NB4 (cell line): ENCODE results near the gene RASSF7.

Experiments
- POLR2A ChIP-seq: IDR thresholded peaks from 2 replicates; pipeline ENCODE4 v1.6.1; 2011; ENCODE audit warnings: mild to moderate bottlenecking; ENCODE audit not compliant: insufficient read length; ENCODE audit errors: extremely low read depth
- TF ChIP-seq, protein P1 (sequence below): IDR thresholded peaks from one replicate; pipeline ENCODE4 v1.5.1; 2012; ENCODE audit warnings: low read depth, low read length
- TF ChIP-seq, protein P2 (sequence below): IDR thresholded peaks from 2 replicates; pipeline ENCODE4 v1.6.1; 2011; ENCODE audit warnings: low read depth, low read length

- no peak for TF ChIP-seq POLR2A
- TF ChIP-seq, protein P1, sequence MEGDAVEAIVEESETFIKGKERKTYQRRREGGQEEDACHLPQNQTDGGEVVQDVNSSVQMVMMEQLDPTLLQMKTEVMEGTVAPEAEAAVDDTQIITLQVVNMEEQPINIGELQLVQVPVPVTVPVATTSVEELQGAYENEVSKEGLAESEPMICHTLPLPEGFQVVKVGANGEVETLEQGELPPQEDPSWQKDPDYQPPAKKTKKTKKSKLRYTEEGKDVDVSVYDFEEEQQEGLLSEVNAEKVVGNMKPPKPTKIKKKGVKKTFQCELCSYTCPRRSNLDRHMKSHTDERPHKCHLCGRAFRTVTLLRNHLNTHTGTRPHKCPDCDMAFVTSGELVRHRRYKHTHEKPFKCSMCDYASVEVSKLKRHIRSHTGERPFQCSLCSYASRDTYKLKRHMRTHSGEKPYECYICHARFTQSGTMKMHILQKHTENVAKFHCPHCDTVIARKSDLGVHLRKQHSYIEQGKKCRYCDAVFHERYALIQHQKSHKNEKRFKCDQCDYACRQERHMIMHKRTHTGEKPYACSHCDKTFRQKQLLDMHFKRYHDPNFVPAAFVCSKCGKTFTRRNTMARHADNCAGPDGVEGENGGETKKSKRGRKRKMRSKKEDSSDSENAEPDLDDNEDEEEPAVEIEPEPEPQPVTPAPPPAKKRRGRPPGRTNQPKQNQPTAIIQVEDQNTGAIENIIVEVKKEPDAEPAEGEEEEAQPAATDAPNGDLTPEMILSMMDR = no peak
- TF ChIP-seq, protein P2, sequence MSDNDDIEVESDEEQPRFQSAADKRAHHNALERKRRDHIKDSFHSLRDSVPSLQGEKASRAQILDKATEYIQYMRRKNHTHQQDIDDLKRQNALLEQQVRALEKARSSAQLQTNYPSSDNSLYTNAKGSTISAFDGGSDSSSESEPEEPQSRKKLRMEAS = no peak
Observed at GRCh38 chr11:550746-551085, 10.1 kb upstream of the RASSF7 start.
